ENCODE data around the gene RGS6. TPM values are rescaled to one million over a fixed set of nuclear protein-coding genes. Genes with fewer than 3 reads are reported as not detected.

The RGS6 gene
- total RNA-seq, 1 donor from 2014 or later, result 5.1 TPM

DNA sequence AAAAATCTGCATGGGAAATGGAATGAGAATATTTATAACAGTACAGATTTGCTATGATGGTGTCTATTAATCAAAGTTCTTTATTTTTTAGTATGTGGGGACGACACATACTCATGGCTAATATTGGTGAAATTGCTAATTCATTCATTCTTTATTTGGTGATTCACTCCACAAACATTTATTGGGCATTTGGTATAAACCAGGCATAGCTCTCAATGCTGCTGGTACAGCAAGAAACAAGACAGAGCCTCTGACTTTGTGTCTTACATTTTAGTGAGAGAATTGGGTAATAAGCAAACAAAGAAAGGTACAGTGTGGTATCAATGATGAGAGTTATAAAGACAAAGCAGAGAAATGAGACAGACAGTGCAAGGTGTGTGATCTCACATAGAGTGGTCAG lies 129.5 kb downstream of the RGS6 start:
- H3K27ac Mint-ChIP-seq, result no peak overlapping the region
- no peaks in the 10 kb centered on the region for H3K4me1 Mint-ChIP-seq (ENCODE audit: low read depth)
- DNase-seq (ENCODE audit: low spot score, unreplicated experiment), result no peak
- H3K36me3 Mint-ChIP-seq (ENCODE audit: insufficient read depth), result no peaks in the 10 kb centered on the region
- H3K4me3 Mint-ChIP-seq (ENCODE audit: low read depth), result no peak overlapping the region
- H3K9me3 Mint-ChIP-seq (ENCODE audit: low read depth), result no peaks in the 10 kb centered on the region
- TF ChIP-seq CTCF (IDR thresholded peaks at IDR 0.05; ENCODE audit: unreplicated experiment), result no peak
- H3K27me3 Mint-ChIP-seq, result peaks cover 14% of the 10 kb centered on the region

DNA sequence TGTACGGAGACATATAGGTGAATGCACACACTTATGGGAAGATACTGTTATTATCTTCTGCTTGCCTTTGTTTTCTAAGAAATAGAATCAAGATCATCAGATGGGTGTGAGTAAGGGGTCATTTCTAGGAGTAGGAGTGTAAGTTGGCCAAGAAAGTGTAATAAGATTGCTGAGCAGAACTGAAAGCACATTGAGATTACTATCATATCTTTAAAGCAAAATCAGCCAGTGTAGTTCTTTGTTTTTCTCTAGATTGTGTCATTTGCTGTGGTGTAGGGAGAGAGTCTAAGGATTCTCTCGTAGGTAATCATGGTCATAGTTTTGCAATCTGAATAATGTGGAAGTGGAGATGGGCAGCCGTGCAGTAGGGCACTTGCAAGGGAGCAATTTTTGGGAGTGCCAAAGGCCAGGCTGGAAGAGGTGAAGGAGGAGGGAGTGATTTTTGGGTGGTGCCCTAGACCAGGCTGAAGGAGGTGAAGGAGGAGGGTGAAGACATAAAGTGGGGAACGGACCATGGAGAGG lies 131.6 kb downstream of the RGS6 start:
- H3K4me1 Mint-ChIP-seq (ENCODE audit: low read depth), result no peaks in the 10 kb centered on the region
- H3K27me3 Mint-ChIP-seq, result peaks cover 14% of the 10 kb centered on the region
- no peaks in the 10 kb centered on the region for H3K9me3 Mint-ChIP-seq (ENCODE audit: low read depth)
- DNase-seq (ENCODE audit: low spot score, unreplicated experiment), result no peak
- no peak overlapping the region for H3K4me3 Mint-ChIP-seq (ENCODE audit: low read depth)
- H3K36me3 Mint-ChIP-seq (ENCODE audit: insufficient read depth), result no peaks in the 10 kb centered on the region
- no peak for TF ChIP-seq CTCF (IDR thresholded peaks at IDR 0.05; ENCODE audit: unreplicated experiment)
- H3K27ac Mint-ChIP-seq, result no peak overlapping the region

DNA sequence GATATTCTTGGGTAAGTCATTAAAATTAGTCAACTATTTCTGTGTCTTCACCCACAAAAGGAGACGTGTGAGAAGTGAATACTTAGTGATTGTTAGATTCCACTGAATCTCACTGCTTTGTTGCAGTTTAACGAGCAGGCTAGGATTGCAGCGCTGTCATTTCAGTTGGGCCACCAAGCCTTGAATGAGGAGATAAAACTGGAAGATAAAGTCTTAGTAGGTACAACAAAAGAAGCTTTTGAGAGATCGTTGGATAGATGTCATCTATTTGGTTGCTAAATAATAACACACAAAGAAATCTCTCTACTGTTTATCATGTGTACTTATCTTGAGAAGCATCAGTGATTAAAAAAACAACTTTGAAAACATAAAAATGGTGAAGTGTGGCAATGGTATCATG lies 132.3 kb downstream of the RGS6 start:
- DNase-seq (ENCODE audit: low spot score, unreplicated experiment), result no peak
- Mint-ChIP-seq H3K27me3 (peaks cover 14% of the 10 kb centered on the region), H3K4me1 (ENCODE audit: low read depth) (no peaks in the 10 kb centered on the region), H3K9me3 (ENCODE audit: low read depth) (no peaks in the 10 kb centered on the region), H3K27ac (no peak overlapping the region), H3K4me3 (ENCODE audit: low read depth) (no peak overlapping the region), H3K36me3 (ENCODE audit: insufficient read depth) (no peaks in the 10 kb centered on the region)
- no peak for TF ChIP-seq CTCF (IDR thresholded peaks at IDR 0.05; ENCODE audit: unreplicated experiment)

DNA sequence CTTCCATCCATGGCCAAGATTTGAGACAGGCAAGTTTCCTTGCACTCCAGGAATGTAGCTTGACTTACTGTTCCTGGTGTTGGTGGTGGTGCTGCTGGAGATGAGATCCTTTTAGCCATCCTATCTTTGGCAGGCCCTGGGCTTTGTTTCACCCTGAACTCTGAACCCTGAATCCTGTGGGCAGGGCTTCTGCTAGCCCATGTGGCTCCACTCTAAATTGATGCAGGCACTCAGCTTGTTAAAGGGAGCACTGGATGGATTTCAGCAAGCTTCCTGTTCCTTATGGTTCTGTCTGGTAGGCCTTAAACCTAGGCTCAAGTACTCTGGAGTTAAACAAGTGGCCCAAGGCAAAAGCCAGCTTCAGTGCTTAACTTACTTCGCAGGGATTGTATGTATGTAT lies 138.2 kb downstream of the RGS6 start:
- H3K27ac Mint-ChIP-seq, result no peak overlapping the region
- H3K4me3 Mint-ChIP-seq (ENCODE audit: low read depth), result no peak overlapping the region
- H3K4me1 Mint-ChIP-seq (ENCODE audit: low read depth), result no peaks in the 10 kb centered on the region
- H3K27me3 Mint-ChIP-seq, result no peaks in the 10 kb centered on the region
- no peaks in the 10 kb centered on the region for H3K9me3 Mint-ChIP-seq (ENCODE audit: low read depth)
- TF ChIP-seq CTCF (IDR thresholded peaks at IDR 0.05; ENCODE audit: unreplicated experiment), result no peak
- DNase-seq (ENCODE audit: low spot score, unreplicated experiment), result no peak
- H3K36me3 Mint-ChIP-seq (ENCODE audit: insufficient read depth), result no peaks in the 10 kb centered on the region

DNA sequence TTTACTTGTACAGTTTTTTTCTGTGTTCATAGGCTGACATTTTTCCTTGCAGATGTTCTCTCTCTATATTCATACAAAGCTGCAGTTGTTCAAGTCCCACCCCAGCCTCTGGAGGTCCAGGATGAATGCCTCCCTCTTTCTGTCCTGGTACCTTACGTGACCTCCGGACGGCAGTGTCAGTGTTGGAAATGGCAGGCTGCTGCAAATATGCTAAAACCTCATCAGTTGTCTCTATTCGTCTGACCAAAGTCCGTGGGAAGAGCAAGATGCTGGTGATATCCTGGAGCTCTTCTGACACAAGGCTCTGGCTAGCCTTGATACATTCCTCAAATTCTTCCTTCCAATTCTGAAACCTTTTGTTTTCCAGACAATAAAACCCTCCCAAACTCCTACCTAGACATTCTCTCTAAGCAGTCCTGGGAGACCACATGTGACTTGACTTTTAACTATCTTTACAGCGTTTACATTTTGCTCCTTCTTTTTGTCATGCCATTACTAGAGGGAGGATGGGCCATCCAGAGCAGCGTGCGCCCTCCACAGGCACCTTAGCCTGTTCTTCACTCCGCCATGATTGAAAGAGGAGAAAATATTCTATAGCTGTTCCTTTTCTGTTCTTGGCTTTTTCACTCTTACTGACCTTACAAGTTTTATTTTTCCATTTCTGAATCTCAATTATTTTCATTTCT lies 143.6 kb downstream of the RGS6 start:
- Mint-ChIP-seq H3K4me3 (ENCODE audit: low read depth) (no peak overlapping the region), H3K27ac (no peak overlapping the region), H3K27me3 (no peaks in the 10 kb centered on the region), H3K4me1 (ENCODE audit: low read depth) (peaks cover 4% of the 10 kb centered on the region), H3K36me3 (ENCODE audit: insufficient read depth) (no peaks in the 10 kb centered on the region), H3K9me3 (ENCODE audit: low read depth) (peaks cover 8% of the 10 kb centered on the region)
- TF ChIP-seq CTCF (IDR thresholded peaks at IDR 0.05; ENCODE audit: unreplicated experiment), result no peak
- no peak for DNase-seq (ENCODE audit: low spot score, unreplicated experiment)

Data from progenitor cell of endocrine pancreas (in vitro differentiated cells).